Cardiac muscle cell (in vitro differentiated cells and primary cell): ENCODE data around the gene COL18A1. TPM values are rescaled to one million over a fixed set of nuclear protein-coding genes. Genes with fewer than 3 reads are reported as not detected.

Source experiments
- DNase-seq, 2 donors: peaks; one replicate each; pipeline versions ENCODE4 v3.0.0 to v3.0.0-alpha.2; 2010 to 2017; ENCODE audit warnings: low read depth in 1 of 2, low spot score in 1 of 2
- H3K27ac ChIP-seq: fragments of 200-600 bp; sonication (generic); 2 replicates; pipeline ENCODE4 v1.5.1; 2016
- H3K27me3 ChIP-seq: fragments of 200-600 bp; sonication (generic); 2 replicates; pipeline ENCODE4 v1.6.0; 2016; ENCODE audit warnings: control low read depth
- H3K36me3 ChIP-seq: fragments of 200-600 bp; sonication (generic); 2 replicates; pipeline ENCODE4 v1.5.1; 2016; ENCODE audit warnings: control low read depth
- H3K4me1 ChIP-seq: fragments of 200-600 bp; sonication (generic); 2 replicates; pipeline ENCODE4 v1.8.1; 2017; ENCODE audit warnings: low read depth, mild to moderate bottlenecking, mixed run types
- H3K4me3 ChIP-seq: fragments of 200-600 bp; sonication (generic); 2 replicates; pipeline ENCODE4 v1.5.1; 2016; ENCODE audit warnings: mild to moderate bottlenecking
- H3K9me3 ChIP-seq: fragments of 200-600 bp; sonication (generic); 2 replicates; pipeline ENCODE4 v1.5.1; 2017; ENCODE audit warnings: low read depth, mild to moderate bottlenecking, control low read depth
- polyA plus RNA-seq: library from polyadenylated mRNA; unstranded; fragments of >200 nt; fragmentation: Nextera tagmentation; extraction: Ambion mirVana; gene quantifications from 2 replicates; pipeline ENCODE4 v1.2.1, GENCODE V29; 2016
- total RNA-seq: library from RNA; depleted of rRNA; stranded (reverse); fragments of >200 nt; gene quantifications from 2 replicates; pipeline ENCODE4 v1.2.3, GENCODE V29; 2016
- TF ChIP-seq, protein P1 (sequence below): IDR thresholded peaks from 2 replicates; pipeline ENCODE4 v1.5.1; 2012; ENCODE audit warnings: low read depth, mild to moderate bottlenecking, low read length

Gene COL18A1
- total and polyA plus RNA-seq, 2 experiments from 2014 or later, result 407 to 1,182 TPM

DNA sequence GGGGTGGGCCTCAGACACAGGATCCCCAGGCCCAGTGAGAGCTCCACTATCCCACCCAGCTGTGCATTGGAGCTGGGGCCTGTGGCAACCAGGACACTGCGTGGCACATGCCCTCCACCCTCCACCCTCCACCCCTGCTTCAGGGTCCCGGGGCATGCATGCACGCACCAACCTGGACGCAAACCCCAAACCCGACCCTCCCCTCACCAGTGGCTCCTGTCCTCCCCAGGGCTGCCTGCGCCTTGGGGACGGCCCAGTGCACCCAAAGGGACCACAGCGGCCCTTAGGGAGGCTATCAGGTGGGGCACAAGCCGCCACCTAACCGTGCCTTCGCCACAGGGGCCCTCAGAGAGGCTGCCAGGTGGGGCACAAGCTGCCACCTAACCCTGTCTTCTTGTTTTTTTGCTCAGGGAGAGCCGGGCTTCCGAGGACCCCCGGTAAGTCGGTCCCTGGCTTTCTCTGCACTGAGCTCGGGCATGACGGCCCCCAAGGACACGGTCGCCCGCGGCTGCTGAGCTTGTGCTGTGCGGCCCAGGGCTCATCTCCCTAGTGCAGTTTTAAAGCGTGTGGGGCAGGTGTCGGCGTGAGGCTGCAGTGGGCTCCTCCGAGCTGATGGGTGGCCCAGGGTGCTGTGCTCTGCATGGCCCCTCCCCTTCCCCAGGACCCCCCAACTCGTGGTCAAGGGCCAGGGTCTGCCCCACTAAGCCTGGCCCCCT, 89.3 kb downstream of the COL18A1 start:
- Histone ChIP-seq H3K9me3 (no peaks in the 10 kb centered on the region), H3K36me3 (peaks cover 35% of the 10 kb centered on the region), H3K4me3 (no peak overlapping the region), H3K27me3 (no peaks in the 10 kb centered on the region), H3K4me1 (no peaks in the 10 kb centered on the region), H3K27ac (no peak overlapping the region)
- TF ChIP-seq, protein P1, sequence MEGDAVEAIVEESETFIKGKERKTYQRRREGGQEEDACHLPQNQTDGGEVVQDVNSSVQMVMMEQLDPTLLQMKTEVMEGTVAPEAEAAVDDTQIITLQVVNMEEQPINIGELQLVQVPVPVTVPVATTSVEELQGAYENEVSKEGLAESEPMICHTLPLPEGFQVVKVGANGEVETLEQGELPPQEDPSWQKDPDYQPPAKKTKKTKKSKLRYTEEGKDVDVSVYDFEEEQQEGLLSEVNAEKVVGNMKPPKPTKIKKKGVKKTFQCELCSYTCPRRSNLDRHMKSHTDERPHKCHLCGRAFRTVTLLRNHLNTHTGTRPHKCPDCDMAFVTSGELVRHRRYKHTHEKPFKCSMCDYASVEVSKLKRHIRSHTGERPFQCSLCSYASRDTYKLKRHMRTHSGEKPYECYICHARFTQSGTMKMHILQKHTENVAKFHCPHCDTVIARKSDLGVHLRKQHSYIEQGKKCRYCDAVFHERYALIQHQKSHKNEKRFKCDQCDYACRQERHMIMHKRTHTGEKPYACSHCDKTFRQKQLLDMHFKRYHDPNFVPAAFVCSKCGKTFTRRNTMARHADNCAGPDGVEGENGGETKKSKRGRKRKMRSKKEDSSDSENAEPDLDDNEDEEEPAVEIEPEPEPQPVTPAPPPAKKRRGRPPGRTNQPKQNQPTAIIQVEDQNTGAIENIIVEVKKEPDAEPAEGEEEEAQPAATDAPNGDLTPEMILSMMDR, result no peak
- DNase-seq, result no peak

DNA sequence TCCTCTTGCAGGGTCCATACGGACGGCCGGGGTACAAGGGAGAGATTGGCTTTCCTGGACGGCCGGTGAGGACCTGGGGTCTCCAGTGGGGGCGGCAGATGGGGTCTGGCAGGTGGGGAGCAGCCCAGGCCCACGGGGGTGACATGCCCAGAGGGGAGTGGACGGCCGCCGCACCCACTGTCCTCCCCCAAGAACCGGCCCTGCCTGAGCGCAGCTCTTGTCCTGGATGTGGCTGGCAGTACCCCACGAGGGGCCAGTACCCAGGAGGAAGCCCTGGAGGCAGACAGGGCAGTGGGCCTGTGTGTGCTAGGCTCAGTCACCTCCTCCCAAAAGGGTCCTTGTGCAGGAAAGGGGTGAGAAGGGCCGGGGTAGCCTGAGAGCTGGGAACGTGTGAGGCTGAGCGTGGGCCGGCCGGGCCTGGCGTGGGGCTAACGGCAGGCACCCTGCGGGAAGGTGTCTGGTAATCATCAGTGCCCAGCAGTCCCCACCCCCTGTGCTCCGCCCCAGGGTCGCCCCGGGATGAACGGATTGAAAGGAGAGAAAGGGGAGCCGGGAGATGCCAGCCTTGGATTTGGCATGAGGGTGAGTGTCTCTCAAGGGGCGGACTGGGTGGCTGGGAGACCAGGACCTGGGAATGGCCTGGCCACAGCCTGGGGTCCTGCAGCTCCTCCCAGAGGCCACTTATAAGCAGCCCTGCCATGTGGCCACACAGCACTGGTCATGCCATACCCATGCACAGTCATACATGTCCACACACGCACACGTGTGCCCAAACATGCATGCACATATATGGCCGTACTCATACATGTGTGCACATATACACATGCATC, 90.1 kb downstream of the COL18A1 start:
- TF ChIP-seq, protein P1, result no peak

DNA sequence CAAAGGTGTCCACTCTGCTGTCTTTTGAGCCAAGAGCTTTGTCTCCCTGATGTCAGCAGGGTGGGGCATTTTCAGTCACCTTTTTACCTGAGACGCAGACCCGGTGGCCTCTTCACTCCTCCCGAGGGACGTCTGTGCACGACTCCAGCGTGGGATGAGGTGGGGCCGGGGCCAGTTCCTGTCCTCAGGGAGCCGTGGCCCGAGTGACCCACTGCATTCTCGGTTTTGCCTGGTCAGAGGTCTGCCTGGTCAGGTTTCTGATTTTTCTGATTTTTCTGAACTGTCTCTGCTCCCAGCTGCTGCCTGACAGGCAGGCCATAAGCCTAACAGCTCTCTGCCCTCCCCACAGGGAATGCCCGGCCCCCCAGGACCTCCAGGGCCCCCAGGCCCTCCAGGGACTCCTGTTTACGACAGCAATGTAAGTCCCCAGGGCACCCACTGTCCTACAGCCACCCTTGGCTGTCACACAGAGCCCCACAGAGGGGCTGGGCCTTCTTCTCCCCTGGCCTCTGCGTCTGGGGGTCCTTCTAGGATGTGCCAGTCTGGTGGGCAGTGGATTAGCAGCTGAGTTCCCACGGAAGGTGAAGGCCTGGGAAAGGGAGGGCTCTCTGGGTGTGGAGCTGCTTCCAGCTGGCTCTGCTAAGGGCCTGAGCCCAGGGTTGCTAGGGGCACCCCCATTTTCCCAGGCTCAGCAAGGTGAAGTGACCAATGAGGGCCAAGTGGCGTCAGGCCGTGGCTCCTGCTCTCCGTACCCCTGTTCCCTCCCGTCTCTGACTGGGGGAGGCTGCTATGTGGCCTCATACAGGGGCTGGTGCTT, 91.4 kb downstream of the COL18A1 start:
- no peaks in the 10 kb centered on the region for H3K9me3 ChIP-seq
- H3K4me1 ChIP-seq, result no peaks in the 10 kb centered on the region
- H3K36me3 ChIP-seq, result peaks cover 35% of the 10 kb centered on the region
- DNase-seq, result no peak
- H3K27ac ChIP-seq, result no peak overlapping the region
- H3K27me3 ChIP-seq, result no peaks in the 10 kb centered on the region
- no peak overlapping the region for H3K4me3 ChIP-seq
- TF ChIP-seq, protein P1, result no peak

More for the DNA sequence above, 90.1 kb downstream of the COL18A1 start:
- DNase-seq, result no peak
- Histone ChIP-seq H3K4me1 (no peaks in the 10 kb centered on the region), H3K9me3 (no peaks in the 10 kb centered on the region), H3K27me3 (no peaks in the 10 kb centered on the region), H3K36me3 (peaks cover 35% of the 10 kb centered on the region), H3K27ac (no peak overlapping the region), H3K4me3 (no peak overlapping the region)

DNA sequence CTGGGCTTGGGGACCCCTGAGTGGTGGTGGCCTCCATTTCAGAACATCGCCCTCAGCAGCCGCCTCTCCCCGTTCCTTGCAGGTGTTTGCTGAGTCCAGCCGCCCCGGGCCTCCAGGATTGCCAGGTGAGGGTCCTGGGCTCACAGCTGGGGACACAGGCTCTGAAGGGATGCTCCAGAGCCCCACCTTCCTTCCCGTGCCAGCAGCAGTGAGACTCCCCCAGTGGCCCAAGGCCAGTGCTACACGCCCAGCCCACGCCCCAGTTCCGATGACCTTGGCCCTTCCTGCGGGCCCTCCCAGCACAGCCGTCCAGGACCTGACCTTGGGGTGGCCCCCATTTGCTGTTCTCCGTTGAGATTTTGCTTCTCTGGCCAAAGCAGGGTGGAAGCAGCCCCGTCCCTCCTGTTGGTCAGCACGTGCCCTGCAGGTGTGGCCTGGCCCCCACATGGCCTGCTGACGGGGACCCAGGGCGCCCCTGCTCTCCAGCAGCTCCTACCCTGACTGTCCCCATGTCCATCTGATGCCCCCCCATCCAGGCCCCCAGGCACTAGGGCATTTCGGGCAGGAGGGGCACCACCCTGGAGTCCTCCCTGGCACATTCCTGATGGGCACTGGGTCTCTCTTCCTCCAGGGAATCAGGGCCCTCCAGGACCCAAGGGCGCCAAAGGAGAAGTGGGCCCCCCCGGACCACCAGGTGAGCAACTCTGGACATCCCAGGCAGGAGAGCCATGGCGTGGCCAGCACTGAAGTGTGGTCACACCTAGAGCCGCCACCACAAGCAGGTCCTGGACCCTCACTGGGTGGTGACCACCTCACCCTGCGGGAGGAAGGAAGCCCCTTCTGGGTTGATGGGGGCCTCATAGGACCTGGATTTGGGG, 92.2 kb downstream of the COL18A1 start:
- TF ChIP-seq, protein P1, result no peak
- no peak for DNase-seq
- H3K4me1 ChIP-seq, result no peaks in the 10 kb centered on the region

More for the DNA sequence above, 92.2 kb downstream of the COL18A1 start:
- no peaks in the 10 kb centered on the region for H3K9me3 ChIP-seq
- H3K27ac ChIP-seq, result no peak overlapping the region
- H3K27me3 ChIP-seq, result no peaks in the 10 kb centered on the region
- peaks cover 35% of the 10 kb centered on the region for H3K36me3 ChIP-seq
- no peak overlapping the region for H3K4me3 ChIP-seq
